ENCODE results near the gene DNPH1. TPM values are rescaled to one million over a fixed set of nuclear protein-coding genes. Genes with fewer than 3 reads are reported as not detected.
A peak's percentile ranks its signal among the peaks of the same experiment; 100 is the strongest.

The DNPH1 gene
- total and polyA plus RNA-seq, 2 experiments from 2014 or later: 29.2 to 50.0 TPM

GRCh38 chr6:43265564-43265963, 36.3 kb upstream of the DNPH1 start:
- no peak overlapping the region for H3K27ac Mint-ChIP-seq
- no peak overlapping the region for H3K4me2 ChIP-seq
- H3K36me3 Mint-ChIP-seq (ENCODE audit: low read depth): no peaks in the 10 kb centered on the region
- H3K36me3 ChIP-seq (ENCODE audit: insufficient read depth): no peaks in the 10 kb centered on the region
- no peaks in the 10 kb centered on the region for H3K79me2 ChIP-seq (replicated peaks; ENCODE audit: insufficient read depth)
- H3K9me3 Mint-ChIP-seq: no peaks in the 10 kb centered on the region
- H3K9me2 ChIP-seq (ENCODE audit: insufficient read depth): no peaks in the 10 kb centered on the region
- H3K27me3 ChIP-seq (ENCODE audit: insufficient read depth): peaks cover 29% of the 10 kb centered on the region
- H3K4me3 Mint-ChIP-seq: no peak overlapping the region
- TF ChIP-seq REST (IDR thresholded peaks at IDR 0.05; ENCODE audit: unreplicated experiment) (no peak), CTCF (conservative IDR thresholded peaks at IDR 0.05; ENCODE audit: low read depth in 2 of 2) (peak in 1 of 2 experiments; percentile 54; a peak in 2 of 4 replicates)
- no peak overlapping the region for H3K27ac ChIP-seq (ENCODE audit: low read depth)
- peaks cover 41% of the 10 kb centered on the region for H3K27me3 Mint-ChIP-seq (ENCODE audit: insufficient read depth, low read depth, poor library complexity)
- no peak for ATAC-seq
- H2AFZ ChIP-seq: no peak overlapping the region
- peak; percentile 14 for DNase-seq (ENCODE audit: low spot score)
- H3F3A ChIP-seq (replicated peaks; ENCODE audit: low read depth): no peaks in the 10 kb centered on the region
- H3K4me3 ChIP-seq: no peak overlapping the region
- H4K20me1 ChIP-seq (replicated peaks; ENCODE audit: insufficient read depth): no peaks in the 10 kb centered on the region
- H3K4me1 ChIP-seq (ENCODE audit: insufficient read depth): peaks cover 13% of the 10 kb centered on the region
- H3K4me1 Mint-ChIP-seq: peaks cover 32% of the 10 kb centered on the region

DNA sequence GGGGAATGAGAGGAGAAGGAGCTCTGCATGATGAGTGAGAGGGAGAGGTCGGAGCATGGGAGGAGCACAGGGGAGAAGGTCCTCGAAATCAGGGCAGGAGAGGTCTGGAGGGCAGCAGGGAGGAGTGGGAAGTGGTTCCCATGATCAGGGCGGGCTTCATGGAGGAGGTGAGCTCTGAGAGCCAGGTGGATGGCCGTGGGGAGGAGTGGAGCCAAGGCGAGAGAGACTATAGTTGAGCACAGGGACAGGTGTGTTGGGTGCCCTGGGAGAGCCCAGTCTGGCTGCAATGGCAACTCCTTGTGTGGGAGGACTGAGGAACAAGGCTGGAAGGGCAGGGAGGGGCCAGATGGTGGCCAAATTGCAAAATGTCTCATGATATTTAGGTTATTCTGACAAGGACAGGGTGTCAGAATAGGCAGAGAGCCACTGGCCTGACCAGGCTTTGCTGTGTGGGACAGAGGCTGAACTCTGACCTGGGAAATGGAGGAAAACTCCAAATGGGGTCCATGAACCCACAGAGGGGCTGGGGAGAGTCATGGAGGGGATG, 35.4 kb upstream of the DNPH1 start:
- H3K9me3 Mint-ChIP-seq: no peaks in the 10 kb centered on the region; the same call in 2 of the 3 replicates
- Histone ChIP-seq H3K4me3 (no peak overlapping the region), H3K4me1 (ENCODE audit: insufficient read depth) (peaks cover 11% of the 10 kb centered on the region), H4K20me1 (replicated peaks; ENCODE audit: insufficient read depth) (no peaks in the 10 kb centered on the region), H3F3A (replicated peaks; ENCODE audit: low read depth) (no peaks in the 10 kb centered on the region), H3K4me2 (no peak overlapping the region), H3K79me2 (replicated peaks; ENCODE audit: insufficient read depth) (no peaks in the 10 kb centered on the region), H3K36me3 (ENCODE audit: insufficient read depth) (no peaks in the 10 kb centered on the region), H2AFZ (no peak overlapping the region), H3K9me2 (ENCODE audit: insufficient read depth) (no peaks in the 10 kb centered on the region), H3K27me3 (ENCODE audit: insufficient read depth) (peaks cover 20% of the 10 kb centered on the region), H3K27ac (ENCODE audit: low read depth) (no peak overlapping the region)
- ATAC-seq (no peak), DNase-seq (ENCODE audit: low spot score) (no peak)
- no peak overlapping the region for H3K4me3 Mint-ChIP-seq
- H3K4me1 Mint-ChIP-seq: peaks cover 25% of the 10 kb centered on the region
- no peaks in the 10 kb centered on the region for H3K36me3 Mint-ChIP-seq (ENCODE audit: low read depth)
- no peak overlapping the region for H3K27ac Mint-ChIP-seq
- peaks cover 34% of the 10 kb centered on the region for H3K27me3 Mint-ChIP-seq (ENCODE audit: insufficient read depth, low read depth, poor library complexity)
- TF ChIP-seq EZH2phosphoT487 (IDR thresholded peaks at IDR 0.05; ENCODE audit: unreplicated experiment) (no peak), ZNF462 (CRISPR knock-in tag; IDR thresholded peaks at IDR 0.05) (no peak)
